GM18498 (cell line): Measurements from ENCODE around the gene PHF24.
"Not testable (repeated sequence)": the region's sequence is repeated elsewhere in the genome, so short reads cannot be mapped to it uniquely, and the experiment has no call there.

ENCODE experiments used
- ATAC-seq: cut with Tn5 transposase; IDR thresholded peaks from one replicate; pipeline ENCODE4 v1.9.1; 2021; ENCODE audit warnings: mild to moderate bottlenecking, moderate library complexity; ENCODE audit not compliant: unreplicated experiment

The PHF24 gene

GRCh38 chr9:34957492-34958410, at the start of gene PHF24:
TSS of gene PHF24 (plus strand) at chr9:34958285. CDS start at chr9:34971299, 13,014 bp downstream.
- ATAC-seq: peak; percentile 50

- ATAC-seq: no peak
These were observed 31.0 kb upstream of the PHF24 start for GRCh38 chr9:34927061-34927460.

- ATAC-seq: no peak
These were observed 29.2 kb upstream of the PHF24 start for GRCh38 chr9:34928921-34929320.

GRCh38 chr9:34929506-34930102, 28.5 kb upstream of the PHF24 start:
- ATAC-seq: no peak

GRCh38 chr9:34939989-34940388, 18.1 kb upstream of the PHF24 start:
- ATAC-seq: not testable (repeated sequence)

GRCh38 chr9:34948451-34948850, 9.6 kb upstream of the PHF24 start:
- no peak for ATAC-seq

GRCh38 chr9:34954225-34954624, 3.9 kb upstream of the PHF24 start:
- no peak for ATAC-seq

- ATAC-seq: not testable (repeated sequence)
These were observed 2.0 kb upstream of the PHF24 start for GRCh38 chr9:34956066-34956465.

GRCh38 chr9:34956648-34957047, 1.4 kb upstream of the PHF24 start:
- no peak for ATAC-seq

GRCh38 chr9:34958411-34958982, 412 bp downstream of the PHF24 start:
- ATAC-seq: peak; percentile 23

GRCh38 chr9:34959461-34959860, 1.4 kb downstream of the PHF24 start:
- ATAC-seq: no peak

GRCh38 chr9:34961574-34962490, 3.7 kb downstream of the PHF24 start:
- ATAC-seq: no peak

GRCh38 chr9:34962546-34962945, 4.5 kb downstream of the PHF24 start:
- no peak for ATAC-seq

- no peak for ATAC-seq
These were observed 5.5 kb downstream of the PHF24 start for GRCh38 chr9:34963552-34963951.

GRCh38 chr9:34964458-34964857, 6.4 kb downstream of the PHF24 start:
- ATAC-seq: no peak

- no peak for ATAC-seq
These were observed 13.2 kb downstream of the PHF24 start for GRCh38 chr9:34971146-34971811.

- ATAC-seq: no peak
These were observed 16.6 kb downstream of the PHF24 start for GRCh38 chr9:34974664-34975063.

GRCh38 chr9:34976441-34976840, 18.4 kb downstream of the PHF24 start:
- ATAC-seq: no peak

- ATAC-seq: no peak
These were observed 18.9 kb downstream of the PHF24 start for GRCh38 chr9:34976992-34977391.

GRCh38 chr9:34980181-34980761, 22.2 kb downstream of the PHF24 start:
- ATAC-seq: no peak
